HEK293 (cell line): ENCODE results near the gene SFXN3.

Source experiments
- BCL11A ChIP-seq: fragments of 450-650 bp; formaldehyde crosslinking; IDR thresholded peaks from 2 replicates; pipeline ENCODE4 v1.5.1; 2016; ENCODE audit warnings: low read depth, missing biosample characterization, missing genetic modification characterization
- EGR2 ChIP-seq: fragments of 450-650 bp; formaldehyde crosslinking; IDR thresholded peaks from 2 replicates; pipeline ENCODE4 v1.5.1; 2016; ENCODE audit warnings: low read depth, missing biosample characterization, missing genetic modification characterization
- GLIS1 ChIP-seq: fragments of 450-650 bp; formaldehyde crosslinking; IDR thresholded peaks from 2 replicates; pipeline ENCODE4 v1.5.1; 2016; ENCODE audit warnings: missing biosample characterization, missing genetic modification characterization
- GLIS2 ChIP-seq: fragments of 450-650 bp; formaldehyde crosslinking; IDR thresholded peaks from 2 replicates; pipeline ENCODE4 v1.5.1; 2016; ENCODE audit warnings: missing biosample characterization, missing genetic modification characterization
- HIC1 ChIP-seq: fragments of 450-650 bp; formaldehyde crosslinking; IDR thresholded peaks from 2 replicates; pipeline ENCODE4 v1.5.1; 2016; ENCODE audit warnings: missing biosample characterization, missing genetic modification characterization
- KLF17 ChIP-seq: fragments of 450-650 bp; formaldehyde crosslinking; IDR thresholded peaks from 2 replicates; pipeline ENCODE4 v1.5.1; 2016; ENCODE audit warnings: missing biosample characterization, missing genetic modification characterization
- PRDM1 ChIP-seq: fragments of 450-650 bp; formaldehyde crosslinking; IDR thresholded peaks from 2 replicates; pipeline ENCODE4; 2016; ENCODE audit warnings: missing biosample characterization, missing genetic modification characterization
- PRDM2 ChIP-seq: fragments of 450-650 bp; formaldehyde crosslinking; IDR thresholded peaks from 2 replicates; pipeline ENCODE4 v1.5.1; 2016; ENCODE audit warnings: missing biosample characterization, missing genetic modification characterization, borderline replicate concordance
- SCRT1 ChIP-seq: fragments of 450-650 bp; formaldehyde crosslinking; IDR thresholded peaks from 2 replicates; pipeline ENCODE4 v1.5.1; 2016; ENCODE audit warnings: missing biosample characterization, missing genetic modification characterization, borderline replicate concordance
- SCRT2 ChIP-seq: fragments of 450-650 bp; formaldehyde crosslinking; IDR thresholded peaks from 2 replicates; pipeline ENCODE4 v1.5.1; 2016; ENCODE audit warnings: missing biosample characterization, missing genetic modification characterization
- SP2 ChIP-seq: fragments of 450-650 bp; formaldehyde crosslinking; IDR thresholded peaks from 2 replicates; pipeline ENCODE4 v1.5.1; 2016; ENCODE audit warnings: missing biosample characterization, missing genetic modification characterization
- WT1 ChIP-seq: fragments of 450-650 bp; formaldehyde crosslinking; IDR thresholded peaks from 2 replicates; pipeline ENCODE4 v1.5.1; 2016; ENCODE audit warnings: missing biosample characterization, missing genetic modification characterization
- YY2 ChIP-seq: fragments of 450-650 bp; formaldehyde crosslinking; IDR thresholded peaks from 2 replicates; pipeline ENCODE4 v1.5.1; 2016; ENCODE audit warnings: missing biosample characterization, missing genetic modification characterization
- ZBTB10 ChIP-seq: fragments of 450-650 bp; formaldehyde crosslinking; IDR thresholded peaks from 2 replicates; pipeline ENCODE4 v1.5.1; 2016; ENCODE audit warnings: missing biosample characterization, missing genetic modification characterization
- ZBTB17 ChIP-seq: fragments of 450-650 bp; formaldehyde crosslinking; IDR thresholded peaks from 2 replicates; pipeline ENCODE4 v1.5.1; 2016; ENCODE audit warnings: missing biosample characterization, missing genetic modification characterization
- ZBTB20 ChIP-seq: fragments of 450-650 bp; formaldehyde crosslinking; IDR thresholded peaks from 2 replicates; pipeline ENCODE4 v1.5.1; 2016; ENCODE audit warnings: missing biosample characterization, missing genetic modification characterization
- ZBTB7A ChIP-seq: fragments of 450-650 bp; formaldehyde crosslinking; IDR thresholded peaks from 2 replicates; pipeline ENCODE4 v1.5.1; 2016; ENCODE audit warnings: low read depth, missing biosample characterization, missing genetic modification characterization
- ZIC2 ChIP-seq: fragments of 450-650 bp; formaldehyde crosslinking; IDR thresholded peaks from 2 replicates; pipeline ENCODE4 v1.5.1; 2016; ENCODE audit warnings: missing biosample characterization, missing genetic modification characterization
- ZNF2 ChIP-seq: fragments of 450-650 bp; formaldehyde crosslinking; IDR thresholded peaks from 2 replicates; pipeline ENCODE4 v1.5.1; 2016; ENCODE audit warnings: missing biosample characterization, missing genetic modification characterization
- ZNF366 ChIP-seq: fragments of 450-650 bp; formaldehyde crosslinking; conservative IDR thresholded peaks from 2 replicates; pipeline ENCODE4 v1.5.1; 2016; ENCODE audit warnings: missing biosample characterization, missing genetic modification characterization
- ZNF398 ChIP-seq: fragments of 450-650 bp; formaldehyde crosslinking; IDR thresholded peaks from 2 replicates; pipeline ENCODE4 v1.5.1; 2017; ENCODE audit warnings: missing biosample characterization, missing genetic modification characterization
- ZNF621 ChIP-seq: fragments of 450-650 bp; formaldehyde crosslinking; IDR thresholded peaks from 2 replicates; pipeline ENCODE4 v1.5.1; 2017; ENCODE audit warnings: missing biosample characterization, missing genetic modification characterization
- ZNF623 ChIP-seq: fragments of 450-650 bp; formaldehyde crosslinking; IDR thresholded peaks from 2 replicates; pipeline ENCODE4 v1.5.1; 2016; ENCODE audit warnings: missing biosample characterization, missing genetic modification characterization
- ZNF629 ChIP-seq: fragments of 450-650 bp; formaldehyde crosslinking; IDR thresholded peaks from 2 replicates; pipeline ENCODE4 v1.5.1; 2017; ENCODE audit warnings: missing biosample characterization, missing genetic modification characterization
- ZNF76 ChIP-seq: fragments of 450-650 bp; formaldehyde crosslinking; IDR thresholded peaks from 2 replicates; pipeline ENCODE4; 2016; ENCODE audit warnings: low read depth, missing biosample characterization, missing genetic modification characterization, borderline replicate concordance
- ZNF843 ChIP-seq: fragments of 450-650 bp; formaldehyde crosslinking; IDR thresholded peaks from 2 replicates; pipeline ENCODE4 v1.5.1; 2016; ENCODE audit warnings: missing biosample characterization, missing genetic modification characterization

SFXN3 gene

GRCh38 chr10:101014230-101014884 is 16.7 kb upstream of the SFXN3 start (continued):
- peak; percentile 91 for TF ChIP-seq HIC1 (tag by site-specific recombination)
- peak; percentile 49; the same call in 1 of the 2 replicates for TF ChIP-seq ZNF2 (tag by site-specific recombination)
- TF ChIP-seq BCL11A = no peak
- TF ChIP-seq EGR2 (tag by site-specific recombination) = peak; percentile 70; the same call in 1 of the 2 replicates
- peak; percentile 42; the same call in 1 of the 2 replicates for TF ChIP-seq ZBTB20
- TF ChIP-seq SP2 (tag by site-specific recombination) = no peak
- TF ChIP-seq ZBTB7A (tag by site-specific recombination) = peak; percentile 70; the same call in 1 of the 2 replicates
- peak; percentile 49 for TF ChIP-seq ZIC2 (tag by site-specific recombination)
- TF ChIP-seq ZNF621 (tag by site-specific recombination) = no peak
- peak; percentile 89 for TF ChIP-seq GLIS2 (tag by site-specific recombination)
- TF ChIP-seq ZBTB17 (tag by site-specific recombination) = peak; percentile 76
- TF ChIP-seq SCRT1 (tag by site-specific recombination) = peak; percentile 67; the same call in 1 of the 2 replicates
- peak; percentile 91 for TF ChIP-seq GLIS1 (tag by site-specific recombination)
- TF ChIP-seq ZNF398 (tag by site-specific recombination) = 0 out of 2 replicates have a peak, but pooled peaks have one; percentile 26
- TF ChIP-seq ZNF629 (tag by site-specific recombination) = 0 out of 2 replicates have a peak, but pooled peaks have one; percentile 24
- TF ChIP-seq PRDM1 = no peak
- 0 out of 2 replicates have a peak, but pooled peaks have one; percentile 8 for TF ChIP-seq SCRT2 (tag by site-specific recombination)
- no peak for TF ChIP-seq YY2 (tag by site-specific recombination)
- TF ChIP-seq PRDM2 = 0 out of 2 replicates have a peak, but pooled peaks have one; percentile 40
- no peak for TF ChIP-seq ZNF76 (tag by site-specific recombination)
- TF ChIP-seq ZNF623 (tag by site-specific recombination) = no peak
- peak; percentile 51; the same call in 1 of the 2 replicates for TF ChIP-seq KLF17 (tag by site-specific recombination)
- TF ChIP-seq ZNF843 (tag by site-specific recombination) = 0 out of 2 replicates have a peak, but pooled peaks have one; percentile 23
- TF ChIP-seq WT1 = peak; percentile 54; the same call in 1 of the 2 replicates
- TF ChIP-seq ZBTB10 (tag by site-specific recombination) = peak; percentile 50; the same call in 1 of the 2 replicates
- TF ChIP-seq ZNF366 (tag by site-specific recombination) = peak; percentile 93
